Stimulated activated CD4-positive, alpha-beta T cell treated with anti-CD3 and anti-CD28 coated beads, Interleukin-1b, Interleukin-23, amount 100 ng/mL, for 48 hours (primary cell): ENCODE results near the gene EP400.
"Not testable (repeated sequence)": the region's sequence is repeated elsewhere in the genome, so short reads cannot be mapped to it uniquely, and the experiment has no call there.

Source experiments
- DNase-seq: peaks from one replicate; pipeline ENCODE4 v3.0.0-alpha.2; 2020

Gene EP400

DNA sequence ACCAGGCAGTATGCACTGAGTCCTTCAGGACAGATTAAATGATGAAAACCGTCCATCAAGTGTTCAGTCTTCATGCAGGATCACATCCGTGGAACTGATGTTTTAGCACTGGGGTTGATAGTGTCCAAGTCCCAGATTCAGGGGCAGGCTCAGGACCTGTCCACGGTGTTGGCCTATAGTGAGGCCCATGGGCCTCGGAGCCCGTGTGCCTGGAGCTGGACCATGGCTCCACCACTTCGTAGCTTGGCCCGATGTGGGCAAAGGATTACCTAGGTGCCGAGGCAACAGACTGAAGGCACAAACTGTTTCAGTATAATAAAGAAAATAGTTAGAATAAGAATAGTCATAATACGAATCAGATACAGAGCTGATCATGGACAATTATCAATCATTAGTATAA is 152.6 kb downstream of the EP400 start:
- DNase-seq: no peak

GRCh38 chr12:132103072-132103471 is 153.3 kb downstream of the EP400 start:
- DNase-seq: not testable (repeated sequence)

GRCh38 chr12:132103542-132104308 is 154.0 kb downstream of the EP400 start:
- DNase-seq: no peak

GRCh38 chr12:132105467-132105866 is 155.7 kb downstream of the EP400 start:
- no peak for DNase-seq

DNA sequence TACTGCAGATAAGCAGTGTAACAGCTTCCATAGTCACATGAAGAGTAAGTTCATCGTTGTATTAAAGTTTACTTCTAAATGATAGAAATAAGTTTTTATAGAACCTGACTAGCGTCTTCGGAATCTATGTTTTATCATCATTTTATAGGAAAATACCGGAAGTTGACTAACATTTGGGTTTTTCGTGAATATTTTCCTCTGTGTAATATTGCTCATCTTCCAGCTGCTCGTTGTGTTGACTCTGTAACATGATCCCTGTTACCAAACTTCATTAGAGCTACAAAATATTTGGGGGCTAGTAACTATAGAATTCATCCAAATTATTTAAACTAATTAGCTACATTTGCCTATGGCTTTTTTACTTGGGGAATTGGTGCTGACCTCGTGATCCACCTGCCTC is 157.2 kb downstream of the EP400 start:
- no peak for DNase-seq

- DNase-seq: no peak
These were observed 158.6 kb downstream of the EP400 start for GRCh38 chr12:132108211-132108832.

- no peak for DNase-seq
These were observed 160.0 kb downstream of the EP400 start for GRCh38 chr12:132109741-132110140.

GRCh38 chr12:132110677-132111076 is 160.9 kb downstream of the EP400 start:
- no peak for DNase-seq

- DNase-seq: no peak
These were observed 162.0 kb downstream of the EP400 start for GRCh38 chr12:132111654-132112304.

GRCh38 chr12:132114667-132115066 is 164.9 kb downstream of the EP400 start:
- DNase-seq: no peak

DNA sequence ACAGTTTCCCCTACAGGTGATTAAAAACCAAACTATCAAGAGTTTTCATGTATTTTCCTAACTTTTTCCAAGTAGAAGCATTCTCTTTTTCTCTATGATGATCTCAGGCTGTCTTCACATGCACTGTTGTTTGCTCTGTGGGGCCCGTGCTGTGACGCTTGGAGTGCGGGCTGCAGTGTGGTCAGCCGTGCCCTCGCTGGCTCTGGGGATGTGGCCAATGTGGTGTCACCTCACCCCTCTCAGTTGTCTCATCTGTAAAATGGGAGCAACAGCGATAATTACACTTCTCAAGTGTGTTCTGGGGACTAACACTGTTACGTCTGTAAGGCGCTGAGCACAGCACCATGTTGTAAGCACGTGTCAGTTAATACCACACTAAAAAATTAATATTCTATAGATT is 165.8 kb downstream of the EP400 start:
- DNase-seq: no peak

DNA sequence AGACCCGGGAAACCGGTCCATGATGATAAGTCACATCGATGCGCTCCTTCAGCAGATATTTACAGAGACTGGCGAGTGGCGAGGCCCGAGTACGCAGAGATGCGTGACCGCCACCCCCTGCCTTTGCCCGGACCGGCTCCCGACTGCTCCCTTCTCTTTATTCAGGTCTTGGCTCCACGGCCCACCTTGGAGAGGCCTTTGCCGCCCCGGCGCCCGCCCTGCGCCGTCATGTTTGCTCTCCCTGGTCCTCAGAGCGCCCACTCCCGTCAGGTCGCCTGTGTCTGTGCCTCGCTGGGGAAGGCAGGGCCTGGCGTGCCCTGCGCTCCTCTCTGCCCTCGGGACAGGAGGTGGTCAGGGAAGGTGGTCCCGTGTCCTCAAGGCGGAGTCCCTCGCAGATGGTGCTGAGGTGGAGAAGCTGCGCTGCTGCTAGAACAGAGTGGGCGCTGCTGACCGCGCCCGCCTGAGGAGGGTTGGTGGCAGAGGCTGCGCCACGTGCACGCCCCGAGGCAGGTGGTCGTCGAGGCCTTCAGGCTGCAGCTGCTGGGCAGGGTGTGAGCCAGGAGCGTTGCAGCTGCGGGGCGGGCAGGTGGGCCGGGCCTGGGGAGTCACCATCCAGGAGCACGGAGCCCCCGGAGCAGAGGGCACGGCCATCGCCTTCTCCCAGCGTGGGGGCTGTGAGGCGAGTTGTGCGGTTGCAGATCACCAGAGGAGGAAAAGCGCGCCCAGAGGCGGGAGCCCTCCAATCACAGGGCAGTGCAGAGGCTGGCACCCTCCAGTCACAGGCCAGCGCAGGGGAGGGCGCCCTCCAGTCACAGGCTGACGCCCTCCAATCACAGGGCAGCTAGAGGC is 167.2 kb downstream of the EP400 start:
- DNase-seq: no peak

DNA sequence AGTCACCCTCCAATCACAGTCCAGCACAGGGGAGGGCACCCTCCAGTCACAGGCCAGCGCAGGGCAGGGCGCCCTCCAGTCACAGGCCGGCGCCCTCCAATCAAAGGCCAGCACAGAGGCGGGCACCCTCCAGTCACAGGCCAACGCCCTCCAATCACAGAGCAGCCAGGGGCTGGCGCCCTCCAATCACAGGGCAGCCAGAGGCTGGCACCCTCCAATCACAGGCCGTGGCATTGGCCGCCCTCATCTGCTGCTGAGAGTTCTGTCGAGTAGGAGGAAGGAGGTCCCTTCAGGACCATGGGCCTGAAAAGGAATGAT is 167.8 kb downstream of the EP400 start:
- DNase-seq: no peak

- no peak for DNase-seq
These were observed 169.1 kb downstream of the EP400 start for GRCh38 chr12:132118876-132119275.

DNA sequence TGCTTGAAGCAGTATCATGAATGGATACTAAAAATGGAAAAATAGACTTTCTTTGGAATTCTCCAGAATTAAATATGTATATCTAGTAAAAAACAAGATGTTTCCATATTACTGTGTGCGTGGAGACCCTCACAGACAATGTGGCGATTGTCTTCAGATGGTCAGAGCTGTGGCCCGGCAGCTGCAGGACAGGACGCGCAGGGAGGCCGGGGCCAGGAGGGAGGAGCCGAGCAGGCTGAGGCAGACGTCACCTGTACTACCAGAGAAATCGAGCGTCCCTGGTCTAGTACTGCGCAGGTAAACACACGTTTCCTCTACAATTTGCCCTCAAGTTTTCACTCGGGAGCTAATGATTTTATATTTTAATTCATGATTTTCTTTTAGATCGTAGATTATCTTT is 171.5 kb downstream of the EP400 start:
- no peak for DNase-seq

DNA sequence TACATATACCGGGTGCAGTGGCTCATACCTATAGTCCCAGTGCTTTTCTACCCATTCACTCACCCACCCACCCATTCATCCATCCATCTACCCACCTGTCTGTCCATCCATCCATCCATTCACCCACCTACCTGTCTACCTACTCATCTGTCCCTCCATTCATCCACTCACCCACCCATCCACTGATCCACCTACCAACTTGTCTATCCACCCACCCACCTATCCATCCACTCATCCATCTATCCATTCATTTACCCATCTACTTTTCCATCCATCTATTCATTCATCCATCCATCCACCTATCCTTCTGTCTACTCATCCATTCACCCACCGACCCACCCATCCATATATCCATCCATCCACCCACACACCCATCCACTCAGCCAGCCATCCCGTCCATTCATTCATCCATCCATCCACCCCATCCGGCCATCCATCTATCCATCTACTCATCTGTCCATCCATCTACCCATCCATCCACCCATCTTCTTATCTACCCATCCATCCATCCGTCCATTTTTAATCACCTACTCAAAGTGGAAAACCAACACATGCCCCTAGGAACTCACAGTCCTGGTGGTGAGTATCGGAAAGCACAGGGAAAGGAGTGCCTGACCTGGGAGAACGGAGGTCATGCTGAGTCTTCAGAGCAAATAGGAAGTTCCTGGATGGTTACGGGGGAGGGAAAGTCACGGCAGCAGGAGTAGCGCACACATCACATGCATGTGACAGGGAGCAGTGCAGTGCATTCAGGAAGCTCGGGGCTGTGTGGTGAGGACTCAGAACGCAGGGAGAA is 174.4 kb downstream of the EP400 start:
- no peak for DNase-seq

DNA sequence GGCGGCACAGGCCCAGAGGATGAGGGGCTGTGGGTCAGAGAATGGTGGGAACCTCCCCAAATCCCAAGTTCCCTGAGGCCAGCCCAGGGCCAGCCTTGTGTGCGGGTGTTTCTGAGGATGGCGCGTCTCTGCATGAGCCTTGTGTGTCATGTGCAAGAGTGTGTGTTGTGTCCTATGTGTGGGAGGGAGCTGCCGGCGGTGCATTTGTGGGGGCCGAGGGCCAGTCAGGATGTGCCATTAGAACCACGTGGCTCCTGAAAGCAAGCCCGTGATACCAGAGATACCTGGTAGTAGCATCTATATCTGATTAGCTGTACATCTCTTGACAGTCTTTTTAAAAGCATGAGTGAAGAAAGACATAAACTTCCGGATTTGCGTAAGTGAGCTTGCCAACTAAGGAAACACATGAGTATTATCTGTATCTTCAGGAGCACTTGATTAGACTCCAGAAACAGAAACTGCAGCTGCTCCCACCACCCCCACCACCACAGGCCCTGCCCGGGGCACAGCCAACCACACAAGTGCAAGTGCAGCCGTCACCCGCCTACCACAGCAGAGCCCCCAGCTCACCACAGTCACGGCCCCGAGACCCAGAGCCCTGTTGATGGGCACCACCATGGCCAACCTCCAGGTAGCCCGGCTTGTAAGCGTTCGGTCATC is 175.2 kb downstream of the EP400 start:
- no peak for DNase-seq

DNA sequence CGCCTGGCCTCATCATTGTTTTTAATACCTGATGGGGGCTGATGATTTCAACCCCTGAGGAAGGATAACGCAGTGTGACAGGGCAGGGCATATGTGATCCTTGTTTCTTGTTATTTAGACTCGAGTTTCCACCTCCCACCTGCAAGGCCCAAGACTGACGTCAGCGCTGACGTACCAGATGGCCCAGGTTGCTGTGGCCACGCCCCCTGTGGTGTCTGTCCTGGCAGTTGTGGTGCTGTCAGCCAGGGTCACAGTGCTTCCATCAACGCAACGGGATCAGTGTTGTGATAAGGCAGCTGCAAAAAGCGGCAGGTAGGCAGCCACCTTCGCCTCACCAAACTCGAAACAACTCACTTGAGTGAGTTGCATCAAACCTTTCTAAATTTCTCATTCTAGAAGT is 176.0 kb downstream of the EP400 start:
- DNase-seq: no peak

- DNase-seq: no peak
These were observed 177.3 kb downstream of the EP400 start for GRCh38 chr12:132127041-132127440.

- DNase-seq: no peak
These were observed 179.3 kb downstream of the EP400 start for GRCh38 chr12:132129007-132129406.

DNA sequence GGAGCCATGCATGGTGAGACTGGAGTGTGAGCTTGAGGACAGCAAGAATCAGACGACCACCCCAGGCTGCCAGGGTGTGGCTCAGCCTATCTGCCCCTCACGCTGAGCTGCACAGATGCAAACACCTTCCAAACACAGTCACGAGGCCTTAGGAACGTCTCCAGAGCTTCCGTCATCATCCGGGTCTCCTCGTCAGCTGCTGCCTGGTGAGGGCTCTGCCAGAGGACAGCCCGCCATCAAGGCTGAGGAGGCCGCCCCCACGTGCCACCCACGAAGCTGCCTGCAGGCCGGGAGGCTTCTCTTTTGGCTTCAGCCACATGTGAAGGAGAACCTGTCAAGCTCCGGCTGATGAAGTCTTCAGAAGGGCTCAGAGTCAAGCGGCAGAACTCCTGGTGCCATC is 180.9 kb downstream of the EP400 start:
- no peak for DNase-seq
